ENCODE measurements around the gene GNG4.

GNG4 gene

GRCh38 chr1:235562589-235562988 lies 87.0 kb downstream of the GNG4 start:
- POLR2A ChIA-PET = no interaction called here
- DNase-seq (ENCODE audit: low read depth, low spot score) = no peak
- CTCF ChIA-PET = no interaction called here
- TF ChIP-seq CTCF (IDR thresholded peaks at IDR 0.05; ENCODE audit: insufficient read depth, low read length, missing control alignments) = no peak
- no peak overlapping the region for H3K4me3 ChIP-seq (ENCODE audit: low read depth, low read length)

- no peak overlapping the region for H3K4me3 ChIP-seq (ENCODE audit: low read depth, low read length)
- POLR2A ChIA-PET = no interaction called here
- CTCF ChIA-PET = interaction anchor here (1.1 to 1.4 kb wide), 2 partner anchors 12 to 45 kb away, joined by 3 to 4 read pairs; no protein-coding TSS in a partner anchor
- no peak for TF ChIP-seq CTCF (IDR thresholded peaks at IDR 0.05; ENCODE audit: insufficient read depth, low read length, missing control alignments)
- no peak for DNase-seq (ENCODE audit: low read depth, low spot score)
Measured at GRCh38 chr1:235558621-235559169, 90.9 kb downstream of the GNG4 start.

- ChIA-PET CTCF (interaction anchor here (0.9 to 1.1 kb wide), 2 partner anchors 10 to 44 kb away, joined by 4 to 6 read pairs; no protein-coding TSS in a partner anchor), POLR2A (no interaction called here)
- TF ChIP-seq CTCF (IDR thresholded peaks at IDR 0.05; ENCODE audit: insufficient read depth, low read length, missing control alignments) = no peak
- DNase-seq (ENCODE audit: low read depth, low spot score) = no peak
- no peak overlapping the region for H3K4me3 ChIP-seq (ENCODE audit: low read depth, low read length)
Measured at GRCh38 chr1:235557495-235557894, 92.1 kb downstream of the GNG4 start.

GRCh38 chr1:235556807-235557206 lies 92.8 kb downstream of the GNG4 start:
- ChIA-PET POLR2A (no interaction called here), CTCF (interaction anchor here (0.9 to 1.6 kb wide), 2 partner anchors 43 to 45 kb away, joined by 3 to 6 read pairs; no protein-coding TSS in a partner anchor)
- TF ChIP-seq CTCF (IDR thresholded peaks at IDR 0.05; ENCODE audit: insufficient read depth, low read length, missing control alignments) = no peak
- DNase-seq (ENCODE audit: low read depth, low spot score) = no peak
- no peak overlapping the region for H3K4me3 ChIP-seq (ENCODE audit: low read depth, low read length)

GRCh38 chr1:235553112-235553551 lies 96.5 kb downstream of the GNG4 start:
- peak; percentile 2 for DNase-seq (ENCODE audit: low read depth, low spot score)
- ChIA-PET CTCF (no interaction called here), POLR2A (no interaction called here)
- no peak for TF ChIP-seq CTCF (IDR thresholded peaks at IDR 0.05; ENCODE audit: insufficient read depth, low read length, missing control alignments)
- no peak overlapping the region for H3K4me3 ChIP-seq (ENCODE audit: low read depth, low read length)

GRCh38 chr1:235552146-235552716 lies 97.4 kb downstream of the GNG4 start:
- CTCF ChIA-PET = no interaction called here
- no peak for TF ChIP-seq CTCF (IDR thresholded peaks at IDR 0.05; ENCODE audit: insufficient read depth, low read length, missing control alignments)
- no peak overlapping the region for H3K4me3 ChIP-seq (ENCODE audit: low read depth, low read length)
- POLR2A ChIA-PET = no interaction called here
- no peak for DNase-seq (ENCODE audit: low read depth, low spot score)
